Tibial nerve (tissue), 3 donors: ENCODE measurements around the gene GPHN.

Source experiments
- POLR2A ChIP-seq, 2 donors: fragments of 450-650 bp; IDR thresholded peaks; one replicate each; pipeline ENCODE4 v1.6.1; 2017; ENCODE audit warnings: antibody characterized with exemption in 2 of 2, mild to moderate bottlenecking in 2 of 2, moderate library complexity in 2 of 2
- TF ChIP-seq, protein P1 (sequence below), 5 experiments: fragments of 200-600 bp in 3 of 5; fragments of 450-650 bp in 2 of 5; sonication (generic) in 3 of 5; IDR thresholded peaks; one replicate each; pipeline ENCODE4 v1.5.1; 2016 to 2019; ENCODE audit warnings: antibody characterized with exemption in 5 of 5, mild to moderate bottlenecking in 3 of 5, moderate library complexity in 2 of 5

- TF ChIP-seq, protein P1, sequence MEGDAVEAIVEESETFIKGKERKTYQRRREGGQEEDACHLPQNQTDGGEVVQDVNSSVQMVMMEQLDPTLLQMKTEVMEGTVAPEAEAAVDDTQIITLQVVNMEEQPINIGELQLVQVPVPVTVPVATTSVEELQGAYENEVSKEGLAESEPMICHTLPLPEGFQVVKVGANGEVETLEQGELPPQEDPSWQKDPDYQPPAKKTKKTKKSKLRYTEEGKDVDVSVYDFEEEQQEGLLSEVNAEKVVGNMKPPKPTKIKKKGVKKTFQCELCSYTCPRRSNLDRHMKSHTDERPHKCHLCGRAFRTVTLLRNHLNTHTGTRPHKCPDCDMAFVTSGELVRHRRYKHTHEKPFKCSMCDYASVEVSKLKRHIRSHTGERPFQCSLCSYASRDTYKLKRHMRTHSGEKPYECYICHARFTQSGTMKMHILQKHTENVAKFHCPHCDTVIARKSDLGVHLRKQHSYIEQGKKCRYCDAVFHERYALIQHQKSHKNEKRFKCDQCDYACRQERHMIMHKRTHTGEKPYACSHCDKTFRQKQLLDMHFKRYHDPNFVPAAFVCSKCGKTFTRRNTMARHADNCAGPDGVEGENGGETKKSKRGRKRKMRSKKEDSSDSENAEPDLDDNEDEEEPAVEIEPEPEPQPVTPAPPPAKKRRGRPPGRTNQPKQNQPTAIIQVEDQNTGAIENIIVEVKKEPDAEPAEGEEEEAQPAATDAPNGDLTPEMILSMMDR (IDR thresholded peaks at IDR 0.05), result no peak
- no peak for TF ChIP-seq POLR2A (IDR thresholded peaks at IDR 0.05)
Measured at GRCh38 chr14:67079846-67080245, 571.9 kb downstream of the GPHN start.
